KOPT-K1 (cell line): ENCODE results near the gene EIF3K.
"Not testable (repeated sequence)": the region's sequence is repeated elsewhere in the genome, so short reads cannot be mapped to it uniquely, and the experiment has no call there.

Experiments used
- H3K27ac ChIP-seq: fragments of 200-600 bp; sonication (generic); 2 replicates; pipeline ENCODE4 v1.5.1; 2016; ENCODE audit warnings: antibody characterized with exemption, mild to moderate bottlenecking, low read depth, low read length; ENCODE audit not compliant: poor library complexity, severe bottlenecking
- H3K36me3 ChIP-seq: fragments of 200-600 bp; sonication (generic); 2 replicates; pipeline ENCODE4 v1.5.1; 2017; ENCODE audit warnings: antibody characterized with exemption, mild to moderate bottlenecking, low read length, moderate library complexity; ENCODE audit not compliant: insufficient read depth
- H3K9me3 ChIP-seq: fragments of 200-600 bp; sonication (generic); 2 replicates; pipeline ENCODE4 v1.5.1; 2017; ENCODE audit warnings: antibody characterized with exemption, low read length, mild to moderate bottlenecking; ENCODE audit not compliant: insufficient read depth, poor library complexity, severe bottlenecking

Gene EIF3K, protein sequence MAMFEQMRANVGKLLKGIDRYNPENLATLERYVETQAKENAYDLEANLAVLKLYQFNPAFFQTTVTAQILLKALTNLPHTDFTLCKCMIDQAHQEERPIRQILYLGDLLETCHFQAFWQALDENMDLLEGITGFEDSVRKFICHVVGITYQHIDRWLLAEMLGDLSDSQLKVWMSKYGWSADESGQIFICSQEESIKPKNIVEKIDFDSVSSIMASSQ

DNA sequence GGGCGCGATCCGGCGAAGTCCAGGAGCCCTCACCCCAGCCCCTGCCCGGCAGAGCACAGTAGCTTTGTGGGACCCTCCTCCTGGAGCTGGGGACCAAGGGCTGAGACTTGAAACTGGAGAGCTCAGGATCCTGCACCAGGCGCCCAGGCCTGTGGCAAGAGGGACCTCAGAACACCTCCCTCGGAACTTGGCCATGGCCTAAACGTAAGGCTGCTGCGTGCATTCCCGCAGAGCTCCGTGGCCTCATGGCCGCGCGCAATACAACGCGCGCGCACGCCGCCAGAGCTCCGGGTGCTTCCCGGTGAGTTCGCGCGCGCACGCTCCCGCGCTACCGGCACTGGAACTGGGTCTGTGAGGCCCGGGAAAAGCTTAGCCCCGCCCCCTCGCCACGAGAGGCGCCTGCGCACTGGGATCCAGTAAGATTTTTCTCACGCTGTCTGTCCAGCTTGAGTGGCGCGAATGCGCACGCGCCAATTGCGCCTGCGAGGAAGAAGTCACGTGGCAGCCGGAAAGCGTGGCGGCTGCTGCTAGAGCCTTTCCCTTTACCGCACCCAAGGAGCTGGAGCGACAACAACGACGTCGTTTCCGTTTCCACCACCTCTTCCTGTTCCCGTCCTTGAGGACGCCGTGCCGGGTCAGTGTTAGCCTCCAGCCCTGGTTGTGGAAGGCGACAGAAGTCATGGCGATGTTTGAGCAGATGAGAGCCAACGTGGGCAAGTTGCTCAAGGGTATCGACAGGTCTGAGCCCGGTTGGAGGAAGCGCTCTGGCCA is at the start of gene EIF3K:
Gene EIF3K, plus strand, starts transcription at position 599 of the 771 bp plus-strand sequence. Its CDS starts 81 bp downstream, at position 680.
- H3K9me3 ChIP-seq = no peaks in the 10 kb centered on the region
- peaks cover 48% of the 10 kb centered on the region for H3K36me3 ChIP-seq
- H3K27ac ChIP-seq = peak within 1 kb of the TSS; percentile 93

- no peaks in the 10 kb centered on the region for H3K36me3 ChIP-seq
- H3K27ac ChIP-seq = no peak overlapping the region
- no peaks in the 10 kb centered on the region for H3K9me3 ChIP-seq
Measured at GRCh38 chr19:38569368-38569983, 49.5 kb upstream of the EIF3K start.

DNA sequence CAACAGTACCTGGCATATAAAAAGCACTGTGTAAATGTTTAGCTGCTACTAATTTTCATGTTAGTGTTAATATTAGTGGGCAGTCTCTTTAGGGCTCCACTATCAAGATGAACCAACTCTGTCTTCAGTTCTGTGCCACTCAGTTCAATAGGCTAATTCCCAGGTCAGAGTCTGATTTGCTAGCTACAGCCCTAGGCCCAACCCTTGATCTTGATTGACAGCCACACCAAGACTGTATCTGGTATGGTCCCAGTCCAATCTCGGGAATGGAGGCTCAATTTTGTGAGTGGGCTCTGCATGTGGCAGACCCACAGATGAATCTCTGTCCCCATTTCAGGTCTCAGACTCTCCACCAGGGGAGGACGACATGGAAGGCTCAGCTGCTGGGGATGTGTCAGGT is 47.3 kb upstream of the EIF3K start:
- Histone ChIP-seq H3K9me3 (no peaks in the 10 kb centered on the region), H3K27ac (no peak overlapping the region), H3K36me3 (no peaks in the 10 kb centered on the region)

- Histone ChIP-seq H3K9me3 (no peaks in the 10 kb centered on the region), H3K27ac (no peak overlapping the region), H3K36me3 (no peaks in the 10 kb centered on the region)
Measured at GRCh38 chr19:38577826-38578225, 41.2 kb upstream of the EIF3K start.

GRCh38 chr19:38579304-38579703 is 39.7 kb upstream of the EIF3K start:
- H3K36me3 ChIP-seq = not testable (repeated sequence)

GRCh38 chr19:38580080-38580479 is 38.9 kb upstream of the EIF3K start:
- Histone ChIP-seq H3K27ac (no peak overlapping the region), H3K9me3 (no peaks in the 10 kb centered on the region), H3K36me3 (no peaks in the 10 kb centered on the region)

More at GRCh38 chr19:38579304-38579703, 39.7 kb upstream of the EIF3K start:
- not testable (repeated sequence) for H3K9me3 ChIP-seq, H3K27ac ChIP-seq

GRCh38 chr19:38583219-38583984 is 35.6 kb upstream of the EIF3K start:
- Histone ChIP-seq H3K9me3 (no peaks in the 10 kb centered on the region), H3K27ac (no peak overlapping the region), H3K36me3 (peaks cover 7% of the 10 kb centered on the region; the same call in 1 of the 2 replicates)

DNA sequence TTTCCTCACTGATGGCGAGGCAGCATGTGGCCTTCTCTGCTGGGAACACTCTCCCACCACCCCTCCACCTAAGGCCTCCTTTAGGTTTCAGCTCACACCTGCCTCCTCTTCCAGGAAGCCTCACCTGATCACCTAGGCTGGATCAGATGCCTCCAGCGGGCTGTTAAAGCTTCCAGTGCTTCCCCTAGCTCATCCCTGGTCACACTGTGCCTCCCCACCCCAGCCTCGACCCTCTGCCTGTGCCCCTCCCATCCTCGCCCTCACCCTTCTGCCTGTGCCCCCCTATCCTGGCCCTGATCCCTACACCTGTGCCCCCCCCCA is 35.0 kb upstream of the EIF3K start:
- Histone ChIP-seq H3K36me3 (peaks cover 7% of the 10 kb centered on the region; the same call in 1 of the 2 replicates), H3K27ac (no peak overlapping the region), H3K9me3 (no peaks in the 10 kb centered on the region)

- peaks cover 22% of the 10 kb centered on the region for H3K36me3 ChIP-seq
- no peak overlapping the region for H3K27ac ChIP-seq
- H3K9me3 ChIP-seq = no peaks in the 10 kb centered on the region
Measured at GRCh38 chr19:38587562-38587961, 31.4 kb upstream of the EIF3K start.

GRCh38 chr19:38588041-38588440 is 30.9 kb upstream of the EIF3K start:
- Histone ChIP-seq H3K27ac (no peak overlapping the region), H3K9me3 (no peaks in the 10 kb centered on the region), H3K36me3 (peaks cover 25% of the 10 kb centered on the region)

GRCh38 chr19:38592940-38593339 is 26.0 kb upstream of the EIF3K start:
- Histone ChIP-seq H3K36me3 (peaks cover 61% of the 10 kb centered on the region), H3K9me3 (no peaks in the 10 kb centered on the region), H3K27ac (no peak overlapping the region)

DNA sequence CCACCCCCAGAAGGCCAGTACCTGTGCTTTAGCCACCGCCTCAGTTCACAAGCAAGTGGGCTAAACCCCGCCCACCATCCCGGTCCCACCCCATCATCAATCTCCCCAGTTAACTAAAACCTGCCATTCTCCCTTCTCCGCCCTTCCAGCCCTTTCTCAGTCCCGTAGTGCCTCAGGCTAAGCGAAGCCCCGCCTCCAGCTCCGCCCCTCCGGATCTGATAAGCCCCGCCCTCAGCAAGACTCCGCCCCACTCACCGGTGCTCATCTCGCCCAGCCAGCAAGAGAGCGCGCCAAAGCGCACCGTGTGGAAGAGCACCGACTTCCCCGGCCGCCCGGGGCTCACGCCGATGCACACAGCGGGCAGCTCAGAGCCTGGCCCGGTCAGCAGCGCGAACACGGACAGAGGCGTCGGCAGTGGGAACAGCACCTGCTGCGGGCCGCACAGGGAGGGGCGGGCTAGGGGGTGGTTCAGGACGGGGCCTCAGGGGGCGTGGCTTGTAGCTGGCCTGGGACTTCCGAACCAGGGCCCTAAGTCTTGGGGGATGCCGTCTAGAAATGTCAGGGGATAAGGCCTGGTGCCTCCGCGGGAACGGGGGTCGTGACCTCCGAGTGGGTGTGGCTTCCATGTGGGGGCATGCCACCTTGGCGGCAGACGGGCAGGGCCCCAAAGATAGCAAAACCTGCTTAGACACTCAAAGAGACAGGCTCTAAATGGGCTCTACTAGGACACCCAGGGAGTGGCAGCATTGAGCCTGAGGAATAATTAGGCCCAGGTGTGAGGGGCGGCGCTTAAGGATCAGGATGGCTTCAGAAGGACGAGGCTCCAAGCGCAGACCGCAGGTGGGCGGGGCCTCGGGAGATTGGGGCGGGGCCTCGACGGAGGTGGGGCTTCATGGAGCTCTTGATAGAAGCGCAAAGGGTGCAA is 22.7 kb upstream of the EIF3K start:
- peaks cover 67% of the 10 kb centered on the region for H3K36me3 ChIP-seq
- H3K27ac ChIP-seq = no peak overlapping the region
- no peaks in the 10 kb centered on the region for H3K9me3 ChIP-seq

DNA sequence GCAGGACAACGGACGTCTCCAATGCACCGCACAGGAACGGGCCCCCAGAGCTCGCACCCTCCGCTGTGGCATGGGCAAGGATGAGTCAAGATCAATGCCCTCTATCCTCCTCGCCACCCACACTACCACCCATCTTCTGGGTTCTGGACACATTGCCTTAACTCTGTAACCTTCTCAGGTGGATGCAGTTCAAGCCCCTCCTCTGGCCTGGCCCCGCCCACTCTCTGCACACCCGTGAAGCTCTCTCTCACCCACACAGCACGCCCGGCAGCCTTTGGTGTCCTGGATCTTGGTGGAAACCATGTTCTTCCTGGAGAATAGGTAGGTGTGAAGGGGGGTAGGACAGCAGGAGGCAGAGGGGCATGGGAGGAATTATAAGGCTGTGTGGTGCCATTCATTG is 21.9 kb upstream of the EIF3K start:
- peaks cover 63% of the 10 kb centered on the region for H3K36me3 ChIP-seq
- H3K27ac ChIP-seq = no peak overlapping the region
- H3K9me3 ChIP-seq = no peaks in the 10 kb centered on the region

DNA sequence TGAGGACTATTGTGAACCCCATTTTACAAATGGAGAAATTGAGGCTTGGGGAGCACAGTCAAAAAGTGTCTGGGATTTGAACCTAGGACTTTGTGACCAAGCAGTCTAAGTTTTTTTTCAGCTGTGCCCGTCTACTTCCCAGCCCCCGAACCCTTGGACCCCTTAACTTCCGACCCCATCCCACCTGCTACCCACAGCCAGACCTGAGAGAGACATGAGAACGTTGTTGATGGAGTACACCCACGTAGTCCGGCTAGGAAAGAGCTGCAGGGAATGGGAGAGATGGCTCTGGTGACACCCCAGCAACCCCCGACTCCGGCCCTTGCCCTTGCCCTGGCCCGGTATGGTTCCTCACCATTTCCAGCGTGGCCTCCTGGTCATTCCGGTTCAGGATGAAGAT is 19.3 kb upstream of the EIF3K start:
- Histone ChIP-seq H3K27ac (no peak overlapping the region), H3K36me3 (peaks cover 45% of the 10 kb centered on the region)

More for the DNA sequence above, 19.3 kb upstream of the EIF3K start:
- H3K9me3 ChIP-seq = no peaks in the 10 kb centered on the region
